ENCODE measurements around the gene FOXE1. TPM values are rescaled to one million over a fixed set of nuclear protein-coding genes. Genes with fewer than 3 reads are reported as not detected.
A peak's percentile ranks its signal among the peaks of the same experiment; 100 is the strongest.

FOXE1 gene
- not detected in 2 replicates for total RNA-seq

- no peaks in the 10 kb centered on the region for H3K9me3 ChIP-seq (ENCODE audit: low read depth, low read length)
- no peak within 1 kb of the TSS for H2AFZ ChIP-seq (ENCODE audit: low read length)
- no peak for TF ChIP-seq CTCF (IDR thresholded peaks at IDR 0.05; ENCODE audit: extremely low read depth, low read depth, low read length)
- DNase-seq (ENCODE audit: insufficient read length, low spot score, missing footprints): peak; percentile 64
- no peaks in the 10 kb centered on the region for H3K79me2 ChIP-seq (ENCODE audit: insufficient read depth, low read length)
- H3K4me2 ChIP-seq (ENCODE audit: insufficient read depth, low read length): no peak within 1 kb of the TSS
- H3K4me1 ChIP-seq (ENCODE audit: insufficient read depth, low read length): no peaks in the 10 kb centered on the region
- peaks cover 97% of the 10 kb centered on the region for H3K27me3 ChIP-seq (ENCODE audit: insufficient read depth, low read length)
- no peak within 1 kb of the TSS for H3K4me3 ChIP-seq (ENCODE audit: insufficient read depth, low read length)
- no peaks in the 10 kb centered on the region for H4K20me1 ChIP-seq (ENCODE audit: insufficient read depth, low read length)
- H3K36me3 ChIP-seq (ENCODE audit: insufficient read depth, low read length): no peaks in the 10 kb centered on the region
- no peak within 1 kb of the TSS for H3K27ac ChIP-seq (ENCODE audit: low read depth, low read length)
Observed at GRCh38 chr9:97853056-97853843, at the start of gene FOXE1. TSS of gene FOXE1 (plus strand) at chr9:97853226. CDS start at chr9:97853915, 689 bp downstream.

- no peaks in the 10 kb centered on the region for H3K9me3 ChIP-seq (ENCODE audit: low read depth, low read length)
- H3K4me1 ChIP-seq (ENCODE audit: insufficient read depth, low read length): no peaks in the 10 kb centered on the region
- H3K27me3 ChIP-seq (ENCODE audit: insufficient read depth, low read length): peaks cover 39% of the 10 kb centered on the region
- peak overlapping the region; percentile 78 for H3K4me2 ChIP-seq (ENCODE audit: insufficient read depth, low read length)
- H3K4me3 ChIP-seq (ENCODE audit: insufficient read depth, low read length): no peak overlapping the region
- no peaks in the 10 kb centered on the region for H4K20me1 ChIP-seq (ENCODE audit: insufficient read depth, low read length)
- no peak overlapping the region for H2AFZ ChIP-seq (ENCODE audit: low read length)
- TF ChIP-seq CTCF (IDR thresholded peaks at IDR 0.05; ENCODE audit: extremely low read depth, low read depth, low read length): no peak
- no peak overlapping the region for H3K27ac ChIP-seq (ENCODE audit: low read depth, low read length)
- H3K36me3 ChIP-seq (ENCODE audit: insufficient read depth, low read length): no peaks in the 10 kb centered on the region
- H3K79me2 ChIP-seq (ENCODE audit: insufficient read depth, low read length): no peaks in the 10 kb centered on the region
- no peak for DNase-seq (ENCODE audit: insufficient read length, low spot score, missing footprints)
Observed at GRCh38 chr9:97804059-97804365, 49.0 kb upstream of the FOXE1 start.

GRCh38 chr9:97806721-97807120, 46.3 kb upstream of the FOXE1 start:
- H3K4me1 ChIP-seq (ENCODE audit: insufficient read depth, low read length): no peaks in the 10 kb centered on the region
- DNase-seq (ENCODE audit: insufficient read length, low spot score, missing footprints): no peak
- no peaks in the 10 kb centered on the region for H3K79me2 ChIP-seq (ENCODE audit: insufficient read depth, low read length)
- no peak for TF ChIP-seq CTCF (IDR thresholded peaks at IDR 0.05; ENCODE audit: extremely low read depth, low read depth, low read length)
- no peaks in the 10 kb centered on the region for H4K20me1 ChIP-seq (ENCODE audit: insufficient read depth, low read length)
- no peaks in the 10 kb centered on the region for H3K36me3 ChIP-seq (ENCODE audit: insufficient read depth, low read length)
- H3K27ac ChIP-seq (ENCODE audit: low read depth, low read length): no peak overlapping the region
- H3K27me3 ChIP-seq (ENCODE audit: insufficient read depth, low read length): peaks cover 45% of the 10 kb centered on the region
- no peak overlapping the region for H3K4me2 ChIP-seq (ENCODE audit: insufficient read depth, low read length)
- H3K4me3 ChIP-seq (ENCODE audit: insufficient read depth, low read length): no peak overlapping the region
- no peaks in the 10 kb centered on the region for H3K9me3 ChIP-seq (ENCODE audit: low read depth, low read length)
- H2AFZ ChIP-seq (ENCODE audit: low read length): no peak overlapping the region

GRCh38 chr9:97807681-97808080, 45.3 kb upstream of the FOXE1 start:
- Histone ChIP-seq H3K4me3 (ENCODE audit: insufficient read depth, low read length) (no peak overlapping the region), H4K20me1 (ENCODE audit: insufficient read depth, low read length) (no peaks in the 10 kb centered on the region), H3K27me3 (ENCODE audit: insufficient read depth, low read length) (peaks cover 45% of the 10 kb centered on the region), H3K79me2 (ENCODE audit: insufficient read depth, low read length) (no peaks in the 10 kb centered on the region), H3K4me1 (ENCODE audit: insufficient read depth, low read length) (no peaks in the 10 kb centered on the region), H3K36me3 (ENCODE audit: insufficient read depth, low read length) (no peaks in the 10 kb centered on the region), H3K4me2 (ENCODE audit: insufficient read depth, low read length) (no peak overlapping the region), H3K27ac (ENCODE audit: low read depth, low read length) (no peak overlapping the region), H2AFZ (ENCODE audit: low read length) (no peak overlapping the region), H3K9me3 (ENCODE audit: low read depth, low read length) (no peaks in the 10 kb centered on the region)
- DNase-seq (ENCODE audit: insufficient read length, low spot score, missing footprints): no peak
- TF ChIP-seq CTCF (IDR thresholded peaks at IDR 0.05; ENCODE audit: extremely low read depth, low read depth, low read length): no peak
